ENCODE measurements around the gene CEPT1. TPM values are rescaled to one million over a fixed set of nuclear protein-coding genes. Genes with fewer than 3 reads are reported as not detected.

Gene CEPT1
- total and polyA plus RNA-seq, 10 of the 15 experiments (the other 5 are each of a cell fraction or from before 2014, with no cell fraction given): 29.4 to 77.9 (median 54.8) TPM

- H3K4me3 ChIP-seq: no peak overlapping the region
- no peak overlapping the region for H3K4me2 ChIP-seq (ENCODE audit: control insufficient read depth, insufficient read depth)
- SMC1A ChIA-PET (ENCODE audit: uncharacterized antibody, unreplicated experiment): interaction anchor here (1.0 kb wide), 1 partner anchor 601 kb away, joined by 3 read pairs; no protein-coding TSS in a partner anchor
- no peaks in the 10 kb centered on the region for H4K20me1 ChIP-seq (ENCODE audit: control insufficient read depth, insufficient read depth)
- no peak overlapping the region for H3K9ac ChIP-seq (ENCODE audit: control insufficient read depth, insufficient read depth, low read length)
- peaks cover 5% of the 10 kb centered on the region; the same call in 2 of the 3 replicates for H3K9me3 ChIP-seq (replicated peaks; ENCODE audit: control insufficient read depth, insufficient read depth, low read length)
- H3K36me3 ChIP-seq (ENCODE audit: control insufficient read depth in 2 of 2, insufficient read depth in 2 of 2, low read length in 1 of 2): no peaks in the 10 kb centered on the region
- RAD21 ChIA-PET (ENCODE audit: unreplicated experiment): no interaction called here
- POLR2A ChIA-PET: no interaction called here
- H3K79me2 ChIP-seq (ENCODE audit: control insufficient read depth, insufficient read depth, low read length): no peaks in the 10 kb centered on the region
- H2AFZ ChIP-seq (ENCODE audit: control insufficient read depth, low read depth, low read length): no peak overlapping the region
- no peaks in the 10 kb centered on the region for H3K4me1 ChIP-seq (ENCODE audit: control insufficient read depth, insufficient read depth, low read length)
- ATAC-seq: no peak
- CTCF ChIA-PET: no interaction called here
- FAIRE-seq: no peak
- no peaks in the 10 kb centered on the region for H3K27me3 ChIP-seq (replicated peaks in 1 of 2; ENCODE audit: control insufficient read depth in 2 of 2, insufficient read depth in 2 of 2, low read length in 1 of 2)
- intact Hi-C loops (cut with micrococcal nuclease; ENCODE audit: unreplicated experiment) (no loop called here), in situ Hi-C loops (cut with MboI) (no loop called here)
- DNase-seq (ENCODE audit: low read depth, low spot score): no peak
- TF ChIP-seq NFYB (IDR thresholded peaks at IDR 0.05; ENCODE audit: insufficient read depth, low read depth, low read length): no peak
- TF ChIP-seq HCFC1 (IDR thresholded peaks at IDR 0.05; ENCODE audit: low read length): no peak
- TF ChIP-seq USF1 (IDR thresholded peaks at IDR 0.05; ENCODE audit: borderline replicate concordance, extremely low read length, insufficient read depth, low read depth, low read length): no peak
- TF ChIP-seq POLR2A (IDR thresholded peaks at IDR 0.05; ENCODE audit: low read depth, low read length): no peak
- 52% methylated on average over 5 of the region's 5 CpGs for WGBS (ENCODE audit: insufficient coverage, insufficient replicate concordance, low lambda C conversion rate, missing lambda C conversion rate)
- BruUV-seq (replicated peaks): no TSS peak
- H3K27ac ChIP-seq (ENCODE audit: control insufficient read depth, insufficient read depth): no peak overlapping the region
Observed at GRCh38 chr1:111101854-111102642, 38.0 kb upstream of the CEPT1 start.

GRCh38 chr1:111104981-111105380 is 35.0 kb upstream of the CEPT1 start:
- H4K20me1 ChIP-seq (ENCODE audit: control insufficient read depth, insufficient read depth): no peaks in the 10 kb centered on the region
- peaks cover 6% of the 10 kb centered on the region; the same call in 2 of the 3 replicates for H3K9me3 ChIP-seq (replicated peaks; ENCODE audit: control insufficient read depth, insufficient read depth, low read length)
- ChIA-PET POLR2A (no interaction called here), RAD21 (ENCODE audit: unreplicated experiment) (no interaction called here), CTCF (interaction anchor here (2.0 kb wide), 1 partner anchor 74 kb away, joined by 7 read pairs; no protein-coding TSS in a partner anchor), SMC1A (ENCODE audit: uncharacterized antibody, unreplicated experiment) (interaction anchor here (0.9 to 2.1 kb wide), 6 partner anchors 10 to 296 kb away, joined by 3 to 6 read pairs (median 4); no protein-coding TSS in a partner anchor)
- no peaks in the 10 kb centered on the region for H3K4me1 ChIP-seq (ENCODE audit: control insufficient read depth, insufficient read depth, low read length)
- in situ Hi-C loops (cut with MboI): no loop called here
- DNase-seq (ENCODE audit: low read depth, low spot score) (no peak), FAIRE-seq (no peak), ATAC-seq (no peak)
- H3K79me2 ChIP-seq (ENCODE audit: control insufficient read depth, insufficient read depth, low read length): no peaks in the 10 kb centered on the region
- 87% methylated on average over 2 of the region's 2 CpGs for WGBS (ENCODE audit: insufficient coverage, insufficient replicate concordance, low lambda C conversion rate, missing lambda C conversion rate)
- no TSS peak for BruUV-seq (replicated peaks)
- H3K9ac ChIP-seq (ENCODE audit: control insufficient read depth, insufficient read depth, low read length): no peak overlapping the region
- no peak overlapping the region for H3K4me3 ChIP-seq
- no peaks in the 10 kb centered on the region for H3K27me3 ChIP-seq (replicated peaks in 1 of 2; ENCODE audit: control insufficient read depth in 2 of 2, insufficient read depth in 2 of 2, low read length in 1 of 2)
- no peak overlapping the region for H2AFZ ChIP-seq (ENCODE audit: control insufficient read depth, low read depth, low read length)
- intact Hi-C loops (cut with micrococcal nuclease; ENCODE audit: unreplicated experiment): no loop called here
- H3K27ac ChIP-seq (ENCODE audit: control insufficient read depth, insufficient read depth): no peak overlapping the region
- H3K4me2 ChIP-seq (ENCODE audit: control insufficient read depth, insufficient read depth): no peak overlapping the region
- H3K36me3 ChIP-seq (ENCODE audit: control insufficient read depth in 2 of 2, insufficient read depth in 2 of 2, low read length in 1 of 2): peaks cover 0 to under 1% of the 10 kb centered on the region in 2 experiments; a peak in 2 of 4 replicates
- no peak for TF ChIP-seq POLR2A (IDR thresholded peaks at IDR 0.05; ENCODE audit: low read depth, low read length)
- no peak for TF ChIP-seq BACH1 (IDR thresholded peaks at IDR 0.05; ENCODE audit: borderline replicate concordance)
- TF ChIP-seq ZNF24 (IDR thresholded peaks at IDR 0.05): no peak
- TF ChIP-seq TCF3 (IDR thresholded peaks at IDR 0.05; ENCODE audit: borderline replicate concordance, insufficient read depth, low read depth, low read length): no peak
- TF ChIP-seq NRF1 (conservative IDR thresholded peaks at IDR 0.05; ENCODE audit: low read depth, low read length): no peak
- TF ChIP-seq RCOR1 (conservative IDR thresholded peaks at IDR 0.05; ENCODE audit: low read depth, low read length): no peak
- TF ChIP-seq MYB (IDR thresholded peaks at IDR 0.05; ENCODE audit: borderline replicate concordance, low read depth, low read length): no peak

All from GM12878 (cell line).